Mucosa of descending colon (tissue), 3 donors: ENCODE data around the gene NKD2. TPM values are rescaled to one million over a fixed set of nuclear protein-coding genes. Genes with fewer than 3 reads are reported as not detected.
A peak's percentile ranks its signal among the peaks of the same experiment; 100 is the strongest.

ENCODE experiments used
- ATAC-seq: fragments of 200-7000 bp; cut with Tn5 transposase; one replicate; pipeline ENCODE4 v1.9.1; 2020; ENCODE audit warnings: mild to moderate bottlenecking, moderate library complexity
- DNase-seq, 3 donors: peaks; one replicate each; pipeline ENCODE4 v3.0.0-alpha.2; 2020
- H3K36me3 ChIP-seq: fragments of 200-600 bp; one replicate; pipeline ENCODE4 v1.8.0; 2021; ENCODE audit warnings: low read depth, mild to moderate bottlenecking
- H3K4me1 ChIP-seq: fragments of 200-600 bp; one replicate; pipeline ENCODE4 v1.8.0; 2021; ENCODE audit warnings: low read depth, mild to moderate bottlenecking
- H3K4me3 ChIP-seq: fragments of 200-600 bp; one replicate; pipeline ENCODE4 v1.8.0; 2021; ENCODE audit warnings: mild to moderate bottlenecking
- H3K9me3 ChIP-seq: fragments of 200-600 bp; one replicate; pipeline ENCODE4 v1.8.0; 2021; ENCODE audit warnings: mild to moderate bottlenecking
- intact Hi-C, 2 donors: fragments of 100-400 bp; cut with DNase I in 1 of 2; cut with micrococcal nuclease in 1 of 2; formaldehyde crosslinking; loops; one replicate each; pipeline versions ENCODE4 v1.11.0 to v1.11.1; 2022; cut with DNase I, micrococcal nuclease
- total RNA-seq, 3 donors: library from RNA; stranded (reverse); fragmentation: NEBNext Ultra II Directional in 2 of 3; extraction: Animal tissue kit (Norgen Biotek cat#: 25700) in 2 of 3; gene quantifications; one replicate each; pipeline versions ENCODE4 v1.2.1 to v1.2.4, GENCODE V29; 2021 to 2023
- TF ChIP-seq, protein P1 (sequence below): fragments of 200-600 bp; IDR thresholded peaks from one replicate; pipeline ENCODE4 v1.8.0; 2022; ENCODE audit warnings: antibody characterized with exemption, mild to moderate bottlenecking
- donor health status: DM: no; HTN: no; CAD: no; lungs with moderate emphysema.
- donor health status: DM: no; HTN: no; CAD: no.
- donor health status: DM: no; HTN: yes; CAD: no.

Gene NKD2
- total RNA-seq, 3 donors from 2014 or later, result 0.93 to 3.7 (median 2.1) TPM

DNA sequence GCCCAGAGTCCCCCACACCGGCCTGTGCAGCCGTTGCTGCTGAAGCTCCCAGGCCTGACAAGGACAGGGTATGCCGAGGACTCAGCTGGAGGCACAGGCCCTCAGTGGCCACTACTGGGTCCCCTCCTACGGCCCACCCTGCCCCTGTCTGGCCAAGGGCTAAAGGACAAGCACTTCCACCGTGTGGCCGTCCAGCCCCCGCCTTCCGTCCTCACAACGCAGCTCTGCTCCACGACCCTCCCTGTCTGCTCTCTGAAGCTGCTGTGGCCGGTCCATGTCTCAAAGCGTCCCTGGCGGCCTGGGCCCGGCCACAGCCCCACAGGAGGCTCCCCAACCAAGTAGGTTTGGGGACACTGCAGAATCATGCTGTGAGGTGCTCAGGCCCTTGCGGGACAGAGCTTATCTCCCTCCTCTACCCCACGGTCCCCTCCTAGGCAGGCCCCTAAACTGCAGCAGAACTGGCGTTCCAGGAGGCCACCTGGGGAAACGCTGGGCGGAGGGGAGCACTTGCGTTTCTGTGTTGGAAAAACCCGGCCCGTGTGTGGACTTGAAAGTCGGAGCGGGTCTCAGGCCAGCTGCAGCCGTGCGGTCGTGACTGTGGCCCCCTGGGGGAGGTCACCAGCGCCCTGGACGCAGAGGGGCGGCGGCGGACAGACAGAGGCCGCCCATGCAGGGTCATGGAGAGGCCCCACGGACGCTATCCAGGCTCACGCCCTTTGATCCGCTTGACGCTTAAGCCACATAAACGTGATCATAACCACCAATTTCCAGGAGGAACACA is 45.6 kb downstream of the NKD2 start:
- H3K4me1 ChIP-seq, result no peaks in the 10 kb centered on the region
- ATAC-seq (no peak), DNase-seq (peak in 1 of 3 donors; percentile 37)
- H3K4me3 ChIP-seq, result no peak overlapping the region
- no peaks in the 10 kb centered on the region for H3K36me3 ChIP-seq
- no peaks in the 10 kb centered on the region for H3K9me3 ChIP-seq
- TF ChIP-seq, protein P1, sequence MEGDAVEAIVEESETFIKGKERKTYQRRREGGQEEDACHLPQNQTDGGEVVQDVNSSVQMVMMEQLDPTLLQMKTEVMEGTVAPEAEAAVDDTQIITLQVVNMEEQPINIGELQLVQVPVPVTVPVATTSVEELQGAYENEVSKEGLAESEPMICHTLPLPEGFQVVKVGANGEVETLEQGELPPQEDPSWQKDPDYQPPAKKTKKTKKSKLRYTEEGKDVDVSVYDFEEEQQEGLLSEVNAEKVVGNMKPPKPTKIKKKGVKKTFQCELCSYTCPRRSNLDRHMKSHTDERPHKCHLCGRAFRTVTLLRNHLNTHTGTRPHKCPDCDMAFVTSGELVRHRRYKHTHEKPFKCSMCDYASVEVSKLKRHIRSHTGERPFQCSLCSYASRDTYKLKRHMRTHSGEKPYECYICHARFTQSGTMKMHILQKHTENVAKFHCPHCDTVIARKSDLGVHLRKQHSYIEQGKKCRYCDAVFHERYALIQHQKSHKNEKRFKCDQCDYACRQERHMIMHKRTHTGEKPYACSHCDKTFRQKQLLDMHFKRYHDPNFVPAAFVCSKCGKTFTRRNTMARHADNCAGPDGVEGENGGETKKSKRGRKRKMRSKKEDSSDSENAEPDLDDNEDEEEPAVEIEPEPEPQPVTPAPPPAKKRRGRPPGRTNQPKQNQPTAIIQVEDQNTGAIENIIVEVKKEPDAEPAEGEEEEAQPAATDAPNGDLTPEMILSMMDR, result no peak
- intact Hi-C loops, result no loop called here

DNA sequence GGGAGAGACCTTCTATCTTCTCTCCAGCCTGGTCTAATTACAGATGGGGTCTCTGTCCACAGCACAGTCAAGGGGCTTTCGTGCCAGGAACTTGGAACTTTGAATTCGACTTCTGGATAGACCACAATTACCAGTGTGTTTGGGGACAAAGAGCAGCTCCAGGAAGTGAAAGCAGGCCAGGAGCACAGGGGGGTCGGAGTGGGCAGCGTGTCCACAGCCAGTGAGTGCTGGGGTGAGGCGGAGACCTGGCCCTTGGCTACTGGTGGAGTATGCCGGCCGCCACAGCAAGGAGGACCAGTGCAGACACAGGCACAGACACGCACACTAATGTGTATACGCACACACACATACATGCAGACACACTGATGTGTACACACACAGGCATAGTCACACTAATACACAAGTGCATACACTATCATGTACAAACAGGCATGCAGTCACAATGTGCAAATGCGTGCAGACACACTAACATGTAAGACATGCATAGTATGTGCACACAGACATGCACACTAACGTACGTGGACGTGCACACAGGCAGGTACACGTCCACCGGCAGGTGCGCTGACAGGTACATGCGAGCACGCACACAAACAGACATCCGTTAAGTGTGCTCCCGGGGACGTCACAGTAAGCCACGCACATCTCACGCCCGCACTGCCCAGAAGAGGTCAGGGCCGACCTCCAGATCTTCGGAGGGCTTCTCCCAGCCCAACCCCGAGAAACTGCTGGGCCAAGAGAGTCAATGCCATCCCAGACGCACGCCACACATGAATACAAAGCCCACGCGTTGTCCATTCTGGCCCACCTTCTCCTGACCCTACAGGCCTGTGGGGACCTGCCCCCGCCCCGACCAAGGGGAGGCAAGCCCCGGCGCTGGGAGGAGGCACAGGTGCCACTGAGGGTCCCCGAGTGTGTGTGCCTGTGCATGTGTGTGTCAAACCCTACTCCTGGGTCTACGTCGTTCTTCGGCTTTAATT is 46.5 kb downstream of the NKD2 start:
- TF ChIP-seq, protein P1, result no peak
- intact Hi-C loops, result no loop called here
- no peak overlapping the region for H3K4me3 ChIP-seq
- peak in 1 of 3 donors; percentile 41 for DNase-seq
- no peak for ATAC-seq
- no peaks in the 10 kb centered on the region for H3K9me3 ChIP-seq
- H3K4me1 ChIP-seq, result no peaks in the 10 kb centered on the region
- no peaks in the 10 kb centered on the region for H3K36me3 ChIP-seq

DNA sequence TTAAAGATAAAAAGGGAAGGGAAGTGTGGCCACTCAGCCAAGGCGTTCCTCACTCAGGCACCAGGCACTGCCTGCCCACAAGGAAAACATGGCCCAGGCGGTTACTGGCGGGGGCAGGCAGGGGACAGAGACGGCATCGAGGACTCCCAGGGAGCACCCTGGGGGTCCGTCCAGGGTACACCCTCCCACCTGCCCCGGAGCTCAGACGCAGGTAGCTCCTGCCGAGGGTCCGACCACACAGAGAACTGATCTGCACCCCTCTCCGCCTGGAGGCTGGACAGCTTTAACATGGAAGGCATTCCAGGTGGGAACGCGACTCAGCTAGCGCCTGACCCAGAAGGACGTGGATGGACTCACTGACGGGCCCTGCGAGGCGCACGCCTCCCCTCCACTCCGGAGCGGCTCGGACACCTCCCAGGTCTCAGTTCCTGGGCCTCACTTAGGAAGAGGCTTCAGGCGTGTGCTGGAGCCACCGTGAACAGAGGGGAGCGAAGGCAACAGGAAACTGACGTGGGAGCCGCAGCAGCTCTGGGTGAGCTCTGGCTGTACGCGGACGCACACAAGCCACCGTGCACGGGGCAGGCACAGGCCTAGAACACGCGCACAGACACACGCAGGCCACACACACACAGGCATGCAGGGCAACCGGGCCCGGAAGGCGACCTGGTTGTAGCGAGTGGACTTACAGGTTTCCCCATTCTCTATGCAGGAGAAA is 47.5 kb downstream of the NKD2 start:
- no peak overlapping the region for H3K4me3 ChIP-seq
- no peaks in the 10 kb centered on the region for H3K4me1 ChIP-seq
- DNase-seq (peak in 1 of 3 donors; percentile 47), ATAC-seq (no peak)
- no peaks in the 10 kb centered on the region for H3K9me3 ChIP-seq
- intact Hi-C loops, result no loop called here
- no peaks in the 10 kb centered on the region for H3K36me3 ChIP-seq
- TF ChIP-seq, protein P1, result no peak

DNA sequence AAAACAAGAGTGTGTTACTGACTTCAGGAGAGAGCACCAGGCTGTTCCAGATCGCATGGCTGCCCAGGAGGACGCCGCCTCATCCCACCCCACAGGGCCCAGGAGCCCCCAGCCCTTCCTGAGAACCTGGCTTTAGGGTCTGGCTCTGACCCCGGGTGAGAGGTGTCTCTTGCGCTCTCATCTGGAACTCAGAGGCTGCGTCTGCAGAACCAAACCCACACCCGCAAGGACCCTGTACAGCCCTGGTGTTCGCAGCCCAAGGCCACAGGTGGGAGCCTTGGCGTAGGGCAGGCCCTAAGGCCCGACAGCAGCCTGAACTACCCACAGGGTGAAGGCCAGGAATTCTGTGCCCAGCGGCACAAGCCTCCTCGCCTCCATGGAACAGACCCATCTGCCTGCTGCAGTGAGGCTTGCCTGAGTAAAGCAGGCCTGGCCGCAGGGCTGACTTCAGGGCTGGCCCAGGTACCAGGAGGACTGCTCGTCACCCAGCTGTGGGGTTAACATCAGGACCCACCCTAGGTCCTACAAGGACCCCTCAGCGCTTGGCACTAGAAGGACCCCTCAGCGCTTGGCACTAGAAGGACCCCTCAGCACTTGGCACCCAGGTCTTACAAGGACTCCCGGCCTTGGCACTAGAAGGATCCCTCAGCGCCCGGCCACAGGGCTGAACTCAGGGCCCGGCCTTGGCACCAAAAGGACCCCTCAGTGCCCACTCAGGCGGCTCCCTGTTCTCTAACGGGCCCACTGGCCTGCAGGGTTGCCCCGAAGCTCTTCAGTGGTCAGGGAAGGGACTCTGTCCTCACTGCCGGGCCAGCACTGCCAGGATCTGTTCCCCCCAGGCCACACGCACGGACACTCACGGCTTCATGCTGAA is 48.2 kb downstream of the NKD2 start:
- Histone ChIP-seq H3K36me3 (no peaks in the 10 kb centered on the region), H3K4me1 (no peaks in the 10 kb centered on the region), H3K4me3 (no peak overlapping the region), H3K9me3 (no peaks in the 10 kb centered on the region)
- intact Hi-C loops, result no loop called here
- DNase-seq (peak in 1 of 3 donors; percentile 38), ATAC-seq (no peak)
- TF ChIP-seq, protein P1, result no peak
